GM10266 (cell line): Measurements from ENCODE around the gene XPC.

Source experiments
- DNase-seq: peaks from one replicate; pipeline ENCODE4 v3.0.0; 2012; ENCODE audit errors: extremely low spot score
- TF ChIP-seq, protein P1 (sequence below): IDR thresholded peaks from 2 replicates; pipeline ENCODE4 v1.5.1; 2012; ENCODE audit warnings: mild to moderate bottlenecking, low read depth; ENCODE audit not compliant: control insufficient read depth, insufficient read depth; ENCODE audit errors: missing control alignments

XPC gene

DNA sequence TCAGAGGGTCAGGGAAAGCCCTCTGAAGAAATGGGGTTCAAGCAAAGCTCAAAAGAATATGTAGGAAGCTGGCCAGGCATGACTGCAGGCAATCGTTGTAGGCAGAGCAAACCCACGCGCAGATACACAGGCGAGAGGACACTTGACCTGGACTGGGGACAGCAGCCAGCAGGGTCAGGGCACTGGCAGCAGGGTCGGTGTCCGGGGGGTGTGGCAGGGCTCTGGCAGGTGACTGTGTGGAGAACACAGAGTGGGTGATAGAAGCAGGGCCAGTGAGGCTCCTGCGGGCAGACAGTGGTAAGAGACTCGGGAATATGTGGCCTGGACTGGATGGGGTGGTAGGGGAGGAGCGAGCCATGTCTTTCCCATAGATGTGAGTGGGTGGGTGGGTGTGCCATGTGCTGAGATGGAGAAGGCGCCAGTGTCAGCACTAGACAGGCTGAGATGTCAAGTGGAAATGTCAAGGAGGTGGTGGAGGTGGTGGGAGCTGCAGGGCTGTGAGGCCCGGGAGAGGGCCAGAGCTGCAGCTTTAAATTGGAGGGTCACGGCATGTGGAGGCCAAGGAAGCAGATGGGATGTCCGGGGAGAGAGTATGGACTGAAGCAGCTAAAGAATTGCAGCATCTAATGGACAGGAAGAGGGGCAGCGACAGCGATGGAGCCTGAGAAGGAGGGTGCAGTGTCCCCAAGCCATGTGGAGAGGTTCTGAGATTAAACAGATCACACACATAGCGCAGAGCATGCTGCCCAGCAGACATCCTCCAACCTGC lies 40.1 kb downstream of the XPC start:
- no peak for DNase-seq
- TF ChIP-seq, protein P1, sequence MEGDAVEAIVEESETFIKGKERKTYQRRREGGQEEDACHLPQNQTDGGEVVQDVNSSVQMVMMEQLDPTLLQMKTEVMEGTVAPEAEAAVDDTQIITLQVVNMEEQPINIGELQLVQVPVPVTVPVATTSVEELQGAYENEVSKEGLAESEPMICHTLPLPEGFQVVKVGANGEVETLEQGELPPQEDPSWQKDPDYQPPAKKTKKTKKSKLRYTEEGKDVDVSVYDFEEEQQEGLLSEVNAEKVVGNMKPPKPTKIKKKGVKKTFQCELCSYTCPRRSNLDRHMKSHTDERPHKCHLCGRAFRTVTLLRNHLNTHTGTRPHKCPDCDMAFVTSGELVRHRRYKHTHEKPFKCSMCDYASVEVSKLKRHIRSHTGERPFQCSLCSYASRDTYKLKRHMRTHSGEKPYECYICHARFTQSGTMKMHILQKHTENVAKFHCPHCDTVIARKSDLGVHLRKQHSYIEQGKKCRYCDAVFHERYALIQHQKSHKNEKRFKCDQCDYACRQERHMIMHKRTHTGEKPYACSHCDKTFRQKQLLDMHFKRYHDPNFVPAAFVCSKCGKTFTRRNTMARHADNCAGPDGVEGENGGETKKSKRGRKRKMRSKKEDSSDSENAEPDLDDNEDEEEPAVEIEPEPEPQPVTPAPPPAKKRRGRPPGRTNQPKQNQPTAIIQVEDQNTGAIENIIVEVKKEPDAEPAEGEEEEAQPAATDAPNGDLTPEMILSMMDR = no peak

DNA sequence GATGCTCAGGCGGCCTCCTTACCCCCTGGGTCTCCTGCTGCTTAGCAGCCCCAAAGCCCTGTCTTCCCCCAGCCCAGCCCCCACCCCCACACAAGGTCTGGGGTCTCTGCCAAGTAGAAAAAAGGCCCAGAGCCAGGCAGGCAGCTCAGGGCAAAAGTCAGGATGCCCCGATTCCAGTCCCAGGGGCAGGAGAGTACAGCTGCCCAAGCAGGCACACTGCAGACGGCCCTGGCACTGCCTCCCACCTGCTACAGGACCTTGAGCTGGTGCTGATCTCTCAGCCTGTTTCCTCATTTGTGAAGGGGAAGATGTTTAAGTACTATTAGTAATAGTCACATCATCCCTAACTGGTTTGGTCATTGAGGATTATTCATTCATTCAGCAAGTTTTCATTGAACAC lies 41.0 kb downstream of the XPC start:
- no peak for DNase-seq
- TF ChIP-seq, protein P1 = no peak

DNA sequence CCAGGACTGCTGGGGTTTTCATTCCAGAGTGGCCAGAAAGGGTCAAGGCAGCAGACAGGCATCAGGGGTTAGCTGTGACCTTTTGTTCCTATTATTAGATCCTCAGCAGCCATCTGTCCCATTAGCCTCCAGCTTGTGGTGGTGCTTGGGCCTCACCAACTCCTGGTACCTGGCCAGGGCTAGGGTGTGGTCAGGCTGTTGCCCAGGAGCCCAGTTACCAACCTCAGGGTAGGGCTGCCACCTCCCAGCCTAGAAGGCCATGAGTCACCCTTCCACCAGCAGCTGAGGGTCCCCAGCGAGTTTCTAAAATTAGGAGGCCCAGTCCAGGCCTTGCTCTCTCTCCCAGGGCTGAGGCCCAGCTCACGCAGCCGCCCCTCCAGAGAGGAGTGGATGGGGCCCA lies 41.4 kb downstream of the XPC start:
- TF ChIP-seq, protein P1 = no peak
- DNase-seq = no peak

DNA sequence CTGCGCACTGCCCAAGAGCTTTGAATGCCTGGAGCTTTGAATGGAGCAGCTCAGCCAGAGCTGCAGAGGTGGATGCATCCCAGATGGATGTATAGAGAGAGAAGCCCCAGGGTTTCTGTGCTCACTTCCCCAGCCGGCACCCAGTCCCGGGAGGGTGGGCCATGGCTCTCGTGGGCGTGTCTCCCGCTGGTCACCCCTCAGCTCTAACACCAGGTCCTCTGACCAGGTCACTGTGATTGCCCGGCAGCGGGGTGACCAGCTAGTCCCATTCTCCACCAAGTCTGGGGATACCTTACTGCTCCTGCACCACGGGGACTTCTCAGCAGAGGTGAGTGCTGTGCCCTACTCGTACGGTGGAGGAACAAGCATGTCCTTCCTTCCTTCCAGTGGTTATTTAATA lies 42.8 kb downstream of the XPC start:
- DNase-seq = no peak
- TF ChIP-seq, protein P1 = no peak

DNA sequence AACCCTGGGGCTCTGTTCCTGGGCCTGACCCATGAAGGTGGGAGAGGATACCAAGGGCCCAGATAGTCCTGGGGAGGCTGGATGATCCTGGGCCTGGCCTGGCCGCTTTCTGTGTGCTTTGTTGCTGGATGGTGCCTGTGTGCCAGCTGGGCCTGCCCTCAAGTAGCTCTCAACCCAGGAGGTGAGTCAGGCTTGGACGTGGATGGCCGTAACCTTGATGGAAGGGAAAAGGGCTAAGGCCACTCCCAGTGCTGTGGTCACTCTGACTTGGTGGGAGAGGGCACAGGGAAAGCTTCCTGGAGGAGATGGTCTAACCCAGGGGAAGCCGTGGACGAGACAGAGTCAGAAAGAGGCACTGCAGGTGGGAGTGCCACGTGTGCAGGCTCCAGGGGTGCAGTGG lies 44.1 kb downstream of the XPC start:
- TF ChIP-seq, protein P1 = no peak
- DNase-seq = no peak

DNA sequence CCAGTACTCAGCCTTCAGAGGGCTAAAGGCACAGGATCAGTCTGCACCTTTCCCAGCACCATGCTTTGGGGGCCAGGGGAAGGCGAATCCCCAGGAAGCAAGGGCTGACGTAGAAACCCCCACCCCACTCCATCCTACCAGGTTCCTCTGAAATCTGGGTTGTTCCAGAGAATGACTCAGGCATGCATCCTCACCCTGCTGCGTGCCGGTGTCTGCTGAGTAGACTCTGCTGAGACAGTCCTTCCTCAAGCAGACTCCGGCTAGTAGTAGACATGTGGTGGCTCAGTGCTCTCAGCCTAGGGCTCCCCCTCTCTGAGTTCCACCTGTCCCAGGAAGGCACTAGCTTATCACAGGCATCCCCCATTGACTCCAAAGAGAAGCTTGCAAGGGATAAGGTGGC lies 44.5 kb downstream of the XPC start:
- TF ChIP-seq, protein P1 = no peak
- no peak for DNase-seq

DNA sequence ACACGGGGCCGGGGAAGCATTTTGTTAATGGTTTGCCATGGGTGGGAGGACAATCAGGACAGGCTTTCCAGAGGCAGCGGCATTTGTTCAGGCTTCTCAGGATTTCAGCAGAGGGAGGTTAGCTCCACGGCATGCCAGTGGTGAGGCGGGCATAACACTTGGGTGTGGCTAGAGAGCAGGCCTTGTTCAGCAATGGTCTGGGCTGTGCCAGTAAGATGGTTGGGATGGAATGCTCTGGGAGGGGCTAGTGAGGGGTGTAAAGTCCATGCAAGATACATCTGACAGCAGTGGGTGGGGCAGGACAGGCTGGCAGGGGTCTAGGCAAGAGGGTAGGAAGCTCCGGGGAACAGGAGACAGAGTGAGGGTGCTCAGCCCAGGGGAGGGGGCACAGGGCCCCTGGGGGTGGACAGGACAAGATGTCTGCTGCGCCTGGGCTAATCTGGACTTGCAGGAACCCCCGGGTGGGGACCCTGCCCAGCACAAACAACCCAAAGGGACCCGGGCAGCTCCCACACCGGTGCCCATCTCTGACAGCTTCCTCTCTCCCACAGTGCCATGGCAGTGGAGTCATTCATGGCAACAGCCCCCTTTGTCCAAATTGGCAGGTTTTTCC lies 45.1 kb downstream of the XPC start:
- TF ChIP-seq, protein P1 = no peak
- DNase-seq = no peak
